Pulmonary artery endothelial cell (primary cell): Measurements from ENCODE around the gene FRMD5. TPM values are rescaled to one million over a fixed set of nuclear protein-coding genes. Genes with fewer than 3 reads are reported as not detected.
A peak's percentile ranks its signal among the peaks of the same experiment; 100 is the strongest.
"Not testable (repeated sequence)": the region's sequence is repeated elsewhere in the genome, so short reads cannot be mapped to it uniquely, and the experiment has no call there.

ENCODE experiments used
- DNase-seq: peaks from one replicate; pipeline ENCODE4 v3.0.0-alpha.2; 2011; ENCODE audit warnings: low read depth, low spot score
- total RNA-seq: library from RNA; depleted of rRNA; stranded (reverse); fragments of >200 nt; gene quantifications from 2 replicates; pipeline ENCODE4 v1.2.3, GENCODE V29; 2014

The FRMD5 gene
- total RNA-seq, 1 donor from 2014 or later: 25.1 TPM

GRCh38 chr15:44033894-44034293 lies 161.2 kb downstream of the FRMD5 start:
- DNase-seq: peak; percentile 84

DNA sequence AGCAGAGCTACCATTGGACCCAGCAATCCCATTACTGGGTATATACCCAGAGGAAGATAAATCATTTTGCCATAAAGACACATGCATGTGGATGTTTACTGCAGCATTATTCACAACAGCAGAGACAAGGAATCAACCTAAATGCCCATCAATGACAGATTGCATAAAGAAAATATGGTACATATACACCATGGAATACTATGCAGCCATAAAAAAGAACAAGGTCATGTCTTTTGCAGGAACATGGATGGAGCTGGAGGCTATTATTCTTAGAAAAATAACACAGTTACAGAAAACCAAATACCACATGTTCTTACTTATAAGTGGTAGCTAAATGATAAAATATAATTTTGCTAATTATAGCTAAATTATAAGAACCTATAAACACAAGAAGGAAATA lies 162.3 kb downstream of the FRMD5 start:
- DNase-seq: not testable (repeated sequence)

DNA sequence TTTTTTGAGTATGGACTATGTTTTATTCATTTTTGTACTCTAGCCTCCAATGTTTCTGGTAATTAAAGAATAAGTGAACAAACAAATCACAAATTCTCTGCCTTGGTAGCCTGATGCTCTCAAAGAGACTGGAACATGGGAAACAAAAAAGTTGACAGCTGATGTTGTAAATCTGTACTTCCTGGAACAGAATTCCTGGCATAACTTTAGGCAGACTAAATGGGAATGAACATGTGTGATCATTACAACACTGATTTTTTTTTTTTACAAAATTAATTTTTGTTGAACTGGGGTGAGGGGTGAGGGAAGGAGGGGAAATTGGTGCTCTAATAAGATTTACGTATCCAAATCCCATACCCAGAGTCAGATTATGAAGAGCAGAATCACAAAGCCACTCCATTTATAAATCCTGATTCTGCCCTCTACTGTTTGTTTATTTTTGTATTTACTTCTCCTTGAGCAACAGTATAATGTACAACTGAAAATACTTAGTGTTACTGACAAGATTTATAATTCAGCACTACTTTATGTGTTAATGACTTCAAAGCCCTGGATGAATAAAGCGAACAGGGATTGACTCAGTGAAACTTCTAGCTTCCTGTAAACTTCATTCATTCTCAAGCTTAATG lies 165.0 kb downstream of the FRMD5 start:
- peak; percentile 48 for DNase-seq

DNA sequence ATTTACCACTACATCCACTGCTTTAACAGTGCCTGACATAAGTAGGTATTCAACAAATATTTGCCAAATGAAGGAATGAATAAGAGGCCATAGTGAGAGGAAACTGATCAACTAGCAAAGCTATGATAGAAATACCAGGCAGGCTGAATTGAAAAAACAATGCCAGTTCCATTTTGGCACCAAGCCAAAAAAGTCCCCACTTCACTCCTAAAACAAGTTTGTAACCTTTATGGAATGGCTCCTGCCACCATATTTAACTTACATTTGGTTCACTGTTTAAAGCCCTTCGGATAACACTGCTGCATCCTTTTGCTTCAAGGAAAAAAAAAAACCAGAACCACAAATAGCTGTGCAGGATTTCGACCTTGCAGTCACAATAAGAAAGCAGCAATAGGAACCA lies 166.1 kb downstream of the FRMD5 start:
- DNase-seq: no peak

DNA sequence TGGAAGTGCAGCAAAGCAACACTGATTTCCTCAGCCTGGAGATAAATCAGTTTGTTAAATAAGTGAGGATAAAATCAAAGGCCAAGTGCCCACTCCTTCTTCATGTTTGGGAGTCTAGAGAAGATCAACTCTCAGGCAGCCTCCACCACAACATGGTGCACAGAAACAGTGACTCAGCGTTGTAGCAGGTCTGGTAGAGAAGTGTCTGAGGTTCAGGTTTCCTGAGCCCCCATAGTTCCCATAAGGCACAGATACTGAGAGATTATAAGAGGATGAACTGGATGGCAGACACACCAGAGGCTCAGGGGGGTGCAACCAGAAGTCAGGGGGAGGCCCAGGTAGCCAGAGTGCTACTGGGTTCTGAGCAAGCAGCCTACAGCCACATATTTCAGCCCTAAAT lies 166.7 kb downstream of the FRMD5 start:
- DNase-seq: no peak

- DNase-seq: no peak
These were observed 170.9 kb downstream of the FRMD5 start for GRCh38 chr15:44024155-44024554.

DNA sequence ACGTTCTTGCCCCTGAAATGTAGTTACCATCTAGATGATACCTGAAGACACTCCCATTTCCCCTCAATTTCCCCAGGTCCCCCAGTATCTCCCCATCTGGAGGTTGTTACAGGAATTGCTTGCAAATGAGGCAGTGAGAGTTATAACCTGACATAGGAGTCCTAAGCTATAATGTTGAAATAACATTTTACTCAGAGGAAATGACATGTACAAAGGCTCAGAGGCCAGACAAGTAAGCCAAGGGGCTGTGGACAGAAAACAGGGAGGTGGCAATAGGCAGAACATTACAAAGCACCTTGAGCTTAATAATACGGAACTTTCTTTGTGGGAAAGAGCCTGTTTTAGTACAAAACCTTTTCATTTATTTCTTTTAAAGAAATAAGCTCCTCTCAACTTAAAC lies 171.9 kb downstream of the FRMD5 start:
- no peak for DNase-seq

DNA sequence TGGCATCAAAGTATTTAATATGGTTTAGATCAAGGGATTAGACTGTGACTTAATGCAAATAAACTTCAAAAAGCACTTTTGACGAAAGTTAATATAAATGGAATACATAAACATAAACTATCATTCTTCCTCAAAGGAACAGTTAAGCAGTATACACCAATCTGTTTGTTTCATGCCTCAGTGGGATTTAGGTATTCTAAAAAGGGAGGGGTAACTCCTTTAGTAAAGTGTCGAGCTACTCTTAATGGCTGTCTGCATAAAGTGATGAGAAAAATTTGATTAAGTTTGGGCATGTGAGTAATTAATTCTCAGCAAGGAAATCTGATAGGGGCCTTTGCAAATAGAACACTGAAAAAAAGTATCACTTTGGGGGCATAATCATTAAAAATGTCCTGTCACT lies 176.9 kb downstream of the FRMD5 start:
- DNase-seq: no peak

- no peak for DNase-seq
These were observed 179.3 kb downstream of the FRMD5 start for GRCh38 chr15:44015545-44016305.

- DNase-seq: no peak
These were observed 183.7 kb downstream of the FRMD5 start for GRCh38 chr15:44011238-44011854.

- no peak for DNase-seq
These were observed 185.0 kb downstream of the FRMD5 start for GRCh38 chr15:44010089-44010488.

DNA sequence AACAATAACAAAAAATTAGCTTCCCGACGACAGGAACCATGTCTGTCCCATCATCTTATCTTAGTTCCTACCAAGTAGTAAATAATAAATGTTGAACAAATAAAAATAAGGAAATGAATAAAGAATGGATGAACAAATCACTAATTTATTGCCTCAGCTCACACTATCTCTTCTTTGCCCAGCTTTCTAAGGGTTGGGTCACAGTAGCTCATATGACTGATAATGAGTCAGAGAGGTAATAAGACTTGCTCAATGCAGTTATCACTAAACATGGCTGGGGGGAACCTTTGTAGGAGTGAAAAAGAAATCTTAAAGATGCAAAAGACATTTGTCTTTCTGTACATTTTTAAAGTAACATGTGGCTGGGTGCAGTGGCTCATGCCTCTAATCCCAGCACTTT lies 186.0 kb downstream of the FRMD5 start:
- no peak for DNase-seq

- DNase-seq: peak; percentile 84
These were observed 194.8 kb downstream of the FRMD5 start for GRCh38 chr15:44000248-44000647.

DNA sequence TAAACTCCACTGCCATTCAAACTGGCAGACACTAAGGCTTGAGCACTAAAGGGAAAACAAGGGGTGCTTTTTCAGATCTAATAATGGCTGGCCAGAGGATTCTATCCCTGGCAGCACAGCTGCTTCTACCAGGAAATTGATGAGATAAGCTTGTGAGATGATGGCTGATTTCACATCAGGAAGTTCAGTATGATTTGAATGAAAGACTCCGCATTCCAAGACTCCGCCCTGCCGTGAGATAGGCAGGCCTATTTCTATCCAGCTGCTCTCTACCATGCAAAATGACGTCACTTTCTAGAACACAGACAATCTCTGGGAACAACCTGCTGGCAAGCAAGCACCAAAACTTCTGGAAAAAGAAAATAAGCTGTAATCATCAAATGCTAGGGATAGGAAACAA lies 196.5 kb downstream of the FRMD5 start:
- DNase-seq: peak; percentile 91

DNA sequence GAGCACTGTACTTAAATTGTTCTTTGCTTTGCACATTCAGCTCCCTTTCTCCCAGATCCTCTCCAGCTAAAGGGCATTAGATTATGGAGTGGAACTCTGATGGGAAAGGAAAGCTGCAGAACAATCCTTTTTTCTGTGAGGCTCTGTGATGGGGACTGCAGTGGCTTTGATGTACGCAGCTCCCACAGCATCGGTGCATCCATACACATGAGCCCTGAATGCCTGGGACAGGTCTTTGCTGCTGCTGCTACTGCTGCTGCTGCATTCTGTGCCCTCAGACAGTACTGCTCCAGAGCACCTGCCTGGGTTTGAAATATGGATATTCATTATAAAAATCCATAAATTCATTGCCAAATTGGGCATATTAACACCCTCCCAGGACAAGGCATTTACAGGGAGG lies 203.9 kb downstream of the FRMD5 start:
- no peak for DNase-seq

GRCh38 chr15:43989938-43990337 lies 205.1 kb downstream of the FRMD5 start:
- no peak for DNase-seq

DNA sequence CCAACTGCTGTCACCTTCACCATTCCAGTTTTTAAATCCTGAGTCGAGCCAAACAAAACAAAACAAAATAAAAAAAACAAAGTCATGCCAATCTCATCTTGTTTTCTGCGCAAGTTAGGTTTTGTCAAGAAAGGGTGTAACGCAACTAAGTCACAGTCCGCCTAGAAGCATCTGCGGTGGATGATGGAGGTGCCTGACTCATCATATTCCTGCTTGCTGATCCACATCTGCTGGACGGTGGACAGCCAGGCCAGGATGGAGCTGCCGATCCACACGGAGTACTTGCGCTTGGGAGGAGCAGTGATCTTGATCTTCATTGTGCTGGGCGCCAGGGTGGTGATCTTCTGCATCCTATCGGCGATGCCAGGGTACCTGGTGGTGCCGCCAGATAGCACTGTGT lies 206.2 kb downstream of the FRMD5 start:
- no peak for DNase-seq

- no peak for DNase-seq
These were observed 207.1 kb downstream of the FRMD5 start for GRCh38 chr15:43987924-43988323.

GRCh38 chr15:43985976-43986680 lies 208.9 kb downstream of the FRMD5 start:
- DNase-seq: no peak

DNA sequence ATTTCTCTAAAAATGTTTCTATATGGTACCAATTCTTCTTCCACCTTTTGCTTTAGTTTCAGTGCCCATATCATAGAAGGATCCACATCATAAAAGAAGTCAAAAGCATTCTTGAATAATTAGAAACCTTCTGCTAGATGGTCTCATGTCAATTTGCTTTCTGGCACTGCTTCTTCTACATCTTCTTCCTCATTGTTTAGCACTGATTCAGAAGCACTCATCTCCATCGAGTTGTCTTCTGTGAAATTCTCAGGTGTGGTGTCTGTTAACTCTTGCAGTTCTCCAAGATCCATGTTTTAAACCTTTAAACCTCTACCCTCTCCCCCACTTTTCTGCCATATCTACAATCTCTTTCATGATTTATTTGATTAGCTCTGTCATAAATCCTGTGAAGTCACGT lies 213.5 kb downstream of the FRMD5 start:
- no peak for DNase-seq

GRCh38 chr15:43977072-43977884 lies 217.8 kb downstream of the FRMD5 start:
- DNase-seq: no peak
